Ishikawa (cell line): Measurements from ENCODE around the gene TMEM8B.

ENCODE experiments used
- CEBPB ChIP-seq: IDR thresholded peaks from 2 replicates; pipeline ENCODE4 v1.6.1; 2012
- EP300 ChIP-seq: IDR thresholded peaks from 2 replicates; pipeline ENCODE4 v1.6.1; 2012; ENCODE audit warnings: borderline replicate concordance
- MAX ChIP-seq: IDR thresholded peaks from 2 replicates; pipeline ENCODE4 v1.6.1; 2012
- NFIC ChIP-seq: IDR thresholded peaks from 2 replicates; pipeline ENCODE4 v1.6.1; 2012
- RAD21 ChIP-seq: IDR thresholded peaks from 2 replicates; pipeline ENCODE4 v1.6.1; 2012; ENCODE audit warnings: low read depth
- REST ChIP-seq: IDR thresholded peaks from 2 replicates; pipeline ENCODE4 v1.6.1; 2012; ENCODE audit warnings: low read depth, mild to moderate bottlenecking
- TCF12 ChIP-seq: IDR thresholded peaks from 2 replicates; pipeline ENCODE4 v1.6.1; 2012; ENCODE audit warnings: low read depth
- TEAD4 ChIP-seq: IDR thresholded peaks from 2 replicates; pipeline ENCODE4 v1.6.1; 2012
- USF1 ChIP-seq: IDR thresholded peaks from 2 replicates; pipeline ENCODE4 v1.6.1; 2012
- YY1 ChIP-seq: IDR thresholded peaks from 2 replicates; pipeline ENCODE4 v1.6.1; 2012; ENCODE audit warnings: low read depth
- ZBTB7A ChIP-seq: IDR thresholded peaks from 2 replicates; pipeline ENCODE4 v1.6.1; 2012; ENCODE audit warnings: low read depth

- TF ChIP-seq REST (no peak), ZBTB7A (no peak), MAX (no peak), TEAD4 (no peak), RAD21 (no peak), CEBPB (no peak), TCF12 (no peak), EP300 (no peak), YY1 (no peak), NFIC (no peak), USF1 (no peak)
Measured at GRCh38 chr9:35806101-35806500, 22.9 kb upstream of the TMEM8B start.
